Measurements from ENCODE around the gene VIL1. TPM values are rescaled to one million over a fixed set of nuclear protein-coding genes. Genes with fewer than 3 reads are reported as not detected.

The VIL1 gene
- total RNA-seq, 1 experiment from 2014 or later, result 0.18 TPM

DNA sequence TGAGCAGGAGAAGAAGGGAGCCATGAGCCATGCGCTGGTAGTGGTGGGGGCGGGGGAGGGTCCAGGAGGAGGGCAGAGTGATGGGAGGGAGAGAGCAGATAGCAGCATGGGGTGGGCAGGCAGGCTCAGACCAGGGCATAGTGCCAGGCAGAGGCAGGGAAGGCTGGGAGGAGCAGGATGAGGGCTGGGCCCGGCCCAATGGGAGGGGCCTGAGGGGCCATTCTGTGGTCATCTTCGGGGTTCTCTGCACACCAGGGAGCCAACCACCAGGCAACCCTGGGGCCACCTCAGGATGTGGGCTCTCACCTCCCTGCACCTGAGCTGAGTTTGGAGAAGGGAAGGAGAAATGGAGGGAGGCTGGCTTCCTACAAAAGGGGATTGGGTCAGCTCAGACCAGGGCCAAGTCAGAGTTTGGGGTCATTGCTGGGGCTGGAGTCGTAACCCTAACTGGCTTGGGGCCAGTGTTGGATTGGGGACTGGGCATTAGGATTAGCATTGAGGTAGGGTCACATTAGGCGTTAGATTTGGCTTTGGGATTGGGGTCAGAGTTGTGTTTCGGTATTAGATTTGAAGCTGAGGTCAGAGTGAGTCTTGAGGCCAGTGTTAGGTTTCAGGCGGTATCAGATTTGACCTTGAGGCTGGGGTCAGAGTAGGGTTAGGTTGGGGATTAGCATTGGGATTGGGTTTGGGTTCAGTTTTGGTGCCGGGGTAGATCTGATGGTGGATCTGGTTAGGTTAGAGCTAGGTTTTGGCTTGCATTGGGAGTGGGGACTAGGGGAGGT, 11.2 kb downstream of the VIL1 start:
- H3K27ac ChIP-seq (ENCODE audit: low read length), result no peak overlapping the region
- no peaks in the 10 kb centered on the region for H3K4me1 ChIP-seq (ENCODE audit: control insufficient read depth, insufficient read depth, low read length)
- no peaks in the 10 kb centered on the region for H3K36me3 ChIP-seq (ENCODE audit: control insufficient read depth, insufficient read depth, low read length)
- intact Hi-C loops (cut with micrococcal nuclease; ENCODE audit: unreplicated experiment) (no loop called here), in situ Hi-C loops (cut with HindIII; ENCODE audit: low pct_unique_long_range_greater_than_20kb, low sequenced_read_pairs) (no loop called here)
- H3K27me3 ChIP-seq (ENCODE audit: control insufficient read depth, insufficient read depth, low read length), result no peaks in the 10 kb centered on the region
- CTCF ChIA-PET, result no interaction called here
- no peak for ATAC-seq
- no TSS peak for BruUV-seq (replicated peaks)
- POLR2A ChIA-PET, result no interaction called here
- no peak for DNase-seq (ENCODE audit: low read depth, low spot score)
- no peak overlapping the region for H3K4me3 ChIP-seq (ENCODE audit: low read depth in 2 of 2, low read length in 2 of 2)
- TF ChIP-seq SIN3A (IDR thresholded peaks at IDR 0.05; ENCODE audit: borderline replicate concordance, insufficient read depth, low read depth, low read length) (no peak), TCF7L2 (IDR thresholded peaks at IDR 0.05; ENCODE audit: low read depth, low read length) (no peak)
- no peaks in the 10 kb centered on the region for H3K9me3 ChIP-seq (ENCODE audit: control insufficient read depth, insufficient read depth, low read depth, low read length)

DNA sequence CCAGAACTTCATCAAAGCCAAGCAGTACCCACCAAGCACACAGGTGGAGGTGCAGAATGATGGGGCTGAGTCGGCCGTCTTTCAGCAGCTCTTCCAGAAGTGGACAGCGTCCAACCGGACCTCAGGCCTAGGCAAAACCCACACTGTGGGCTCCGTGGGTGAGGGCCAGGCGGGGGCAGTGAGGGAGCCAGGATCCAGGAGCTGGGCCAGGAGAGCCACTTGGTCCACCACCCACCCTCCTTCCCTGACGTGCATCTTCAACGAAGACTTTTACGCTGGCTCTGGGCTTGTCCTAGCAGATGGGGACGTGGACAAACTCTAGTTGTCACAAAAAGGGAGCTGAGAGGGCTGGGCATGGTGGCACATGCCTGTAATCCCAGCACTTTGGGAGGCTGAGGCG, 11.8 kb downstream of the VIL1 start:
- POLR2A ChIA-PET, result no interaction called here
- DNase-seq (ENCODE audit: low read depth, low spot score), result no peak
- in situ Hi-C loops (cut with HindIII; ENCODE audit: low pct_unique_long_range_greater_than_20kb, low sequenced_read_pairs), result no loop called here

More for the DNA sequence above, 11.8 kb downstream of the VIL1 start:
- H3K27ac ChIP-seq (ENCODE audit: low read length), result no peak overlapping the region
- no peak overlapping the region for H3K4me3 ChIP-seq (ENCODE audit: low read depth in 2 of 2, low read length in 2 of 2)
- intact Hi-C loops (cut with micrococcal nuclease; ENCODE audit: unreplicated experiment), result no loop called here
- H3K27me3 ChIP-seq (ENCODE audit: control insufficient read depth, insufficient read depth, low read length), result no peaks in the 10 kb centered on the region
- BruUV-seq (replicated peaks), result no TSS peak
- H3K36me3 ChIP-seq (ENCODE audit: control insufficient read depth, insufficient read depth, low read length), result no peaks in the 10 kb centered on the region
- TF ChIP-seq, protein P1, sequence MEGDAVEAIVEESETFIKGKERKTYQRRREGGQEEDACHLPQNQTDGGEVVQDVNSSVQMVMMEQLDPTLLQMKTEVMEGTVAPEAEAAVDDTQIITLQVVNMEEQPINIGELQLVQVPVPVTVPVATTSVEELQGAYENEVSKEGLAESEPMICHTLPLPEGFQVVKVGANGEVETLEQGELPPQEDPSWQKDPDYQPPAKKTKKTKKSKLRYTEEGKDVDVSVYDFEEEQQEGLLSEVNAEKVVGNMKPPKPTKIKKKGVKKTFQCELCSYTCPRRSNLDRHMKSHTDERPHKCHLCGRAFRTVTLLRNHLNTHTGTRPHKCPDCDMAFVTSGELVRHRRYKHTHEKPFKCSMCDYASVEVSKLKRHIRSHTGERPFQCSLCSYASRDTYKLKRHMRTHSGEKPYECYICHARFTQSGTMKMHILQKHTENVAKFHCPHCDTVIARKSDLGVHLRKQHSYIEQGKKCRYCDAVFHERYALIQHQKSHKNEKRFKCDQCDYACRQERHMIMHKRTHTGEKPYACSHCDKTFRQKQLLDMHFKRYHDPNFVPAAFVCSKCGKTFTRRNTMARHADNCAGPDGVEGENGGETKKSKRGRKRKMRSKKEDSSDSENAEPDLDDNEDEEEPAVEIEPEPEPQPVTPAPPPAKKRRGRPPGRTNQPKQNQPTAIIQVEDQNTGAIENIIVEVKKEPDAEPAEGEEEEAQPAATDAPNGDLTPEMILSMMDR (IDR thresholded peaks at IDR 0.05), result no peak
- TF ChIP-seq POLR2AphosphoS5 (IDR thresholded peaks at IDR 0.05; ENCODE audit: low read depth, low read length), result no peak
- TF ChIP-seq SIN3A (IDR thresholded peaks at IDR 0.05; ENCODE audit: borderline replicate concordance, insufficient read depth, low read depth, low read length), result no peak
- no peak for TF ChIP-seq TCF7L2 (IDR thresholded peaks at IDR 0.05; ENCODE audit: low read depth, low read length)
- TF ChIP-seq, protein P2, sequence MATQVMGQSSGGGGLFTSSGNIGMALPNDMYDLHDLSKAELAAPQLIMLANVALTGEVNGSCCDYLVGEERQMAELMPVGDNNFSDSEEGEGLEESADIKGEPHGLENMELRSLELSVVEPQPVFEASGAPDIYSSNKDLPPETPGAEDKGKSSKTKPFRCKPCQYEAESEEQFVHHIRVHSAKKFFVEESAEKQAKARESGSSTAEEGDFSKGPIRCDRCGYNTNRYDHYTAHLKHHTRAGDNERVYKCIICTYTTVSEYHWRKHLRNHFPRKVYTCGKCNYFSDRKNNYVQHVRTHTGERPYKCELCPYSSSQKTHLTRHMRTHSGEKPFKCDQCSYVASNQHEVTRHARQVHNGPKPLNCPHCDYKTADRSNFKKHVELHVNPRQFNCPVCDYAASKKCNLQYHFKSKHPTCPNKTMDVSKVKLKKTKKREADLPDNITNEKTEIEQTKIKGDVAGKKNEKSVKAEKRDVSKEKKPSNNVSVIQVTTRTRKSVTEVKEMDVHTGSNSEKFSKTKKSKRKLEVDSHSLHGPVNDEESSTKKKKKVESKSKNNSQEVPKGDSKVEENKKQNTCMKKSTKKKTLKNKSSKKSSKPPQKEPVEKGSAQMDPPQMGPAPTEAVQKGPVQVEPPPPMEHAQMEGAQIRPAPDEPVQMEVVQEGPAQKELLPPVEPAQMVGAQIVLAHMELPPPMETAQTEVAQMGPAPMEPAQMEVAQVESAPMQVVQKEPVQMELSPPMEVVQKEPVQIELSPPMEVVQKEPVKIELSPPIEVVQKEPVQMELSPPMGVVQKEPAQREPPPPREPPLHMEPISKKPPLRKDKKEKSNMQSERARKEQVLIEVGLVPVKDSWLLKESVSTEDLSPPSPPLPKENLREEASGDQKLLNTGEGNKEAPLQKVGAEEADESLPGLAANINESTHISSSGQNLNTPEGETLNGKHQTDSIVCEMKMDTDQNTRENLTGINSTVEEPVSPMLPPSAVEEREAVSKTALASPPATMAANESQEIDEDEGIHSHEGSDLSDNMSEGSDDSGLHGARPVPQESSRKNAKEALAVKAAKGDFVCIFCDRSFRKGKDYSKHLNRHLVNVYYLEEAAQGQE (IDR thresholded peaks at IDR 0.05; ENCODE audit: insufficient read depth in 1 of 2, low read depth in 2 of 2, low read length in 1 of 2), result no peak
- ATAC-seq, result no peak
- CTCF ChIA-PET, result no interaction called here
- no peaks in the 10 kb centered on the region for H3K9me3 ChIP-seq (ENCODE audit: control insufficient read depth, insufficient read depth, low read depth, low read length)
- no peaks in the 10 kb centered on the region for H3K4me1 ChIP-seq (ENCODE audit: control insufficient read depth, insufficient read depth, low read length)
